HEK293 (cell line): Measurements from ENCODE around the gene STON2.

ENCODE experiments used
- CTCF ChIA-PET: fragments of 350-600 bp; formaldehyde crosslinking; extraction: SDS; loops from one replicate; lab custom pipeline; 2021; ENCODE audit warnings: antibody characterized with exemption; lab: Yijun Ruan, JAX
- POLR2A ChIA-PET: fragments of 300-600 bp; formaldehyde crosslinking; extraction: SDS; loops from one replicate; lab custom pipeline; 2020; ENCODE audit warnings: antibody characterized with exemption, inconsistent platforms; lab: Yijun Ruan, JAX
- H3K27ac ChIP-seq: fragments of 200-500 bp; sonication (Bioruptor generic); 2 replicates; pipeline ENCODE4 v1.5.1; 2014; ENCODE audit warnings: low read depth, low read length, control low read depth, inconsistent platforms; ENCODE audit errors: extremely low read depth
- H3K36me3 ChIP-seq, 2 experiments: fragments of 200-500 bp in 1 of 2; sonication (Bioruptor generic) in 1 of 2; 1 replicate in 1 of 2; 2 replicates in 1 of 2; pipeline ENCODE4 v1.5.1; 2014 to 2017; ENCODE audit warnings: inconsistent platforms in 2 of 2, low read length in 2 of 2; ENCODE audit not compliant: control insufficient read depth in 2 of 2, insufficient read depth in 1 of 2
- H3K4me1 ChIP-seq: fragments of 200-500 bp; sonication (Bioruptor generic); 2 replicates; pipeline ENCODE4 v1.5.1; 2014; ENCODE audit warnings: mild to moderate bottlenecking, low read length, inconsistent platforms; ENCODE audit not compliant: control insufficient read depth, insufficient read depth
- H3K4me3 ChIP-seq: 2 replicates; pipeline ENCODE4 v1.5.1; 2011; ENCODE audit warnings: low read depth, mild to moderate bottlenecking, control low read depth, low read length, moderate library complexity
- H3K9me3 ChIP-seq: fragments of 200-500 bp; sonication (Bioruptor generic); 2 replicates; pipeline ENCODE4 v1.5.1; 2014; ENCODE audit warnings: low read depth, low read length, inconsistent platforms; ENCODE audit not compliant: control insufficient read depth, insufficient read depth
- AEBP2 ChIP-seq: fragments of 450-650 bp; formaldehyde crosslinking; IDR thresholded peaks from 2 replicates; pipeline ENCODE4 v1.5.1; 2016; ENCODE audit warnings: missing biosample characterization, missing genetic modification characterization, borderline replicate concordance
- BCL11A ChIP-seq: fragments of 450-650 bp; formaldehyde crosslinking; IDR thresholded peaks from 2 replicates; pipeline ENCODE4 v1.5.1; 2016; ENCODE audit warnings: low read depth, missing biosample characterization, missing genetic modification characterization
- FEZF1 ChIP-seq: fragments of 450-650 bp; formaldehyde crosslinking; IDR thresholded peaks from 2 replicates; pipeline ENCODE4 v1.5.1; 2016; ENCODE audit warnings: missing biosample characterization, missing genetic modification characterization
- KLF7 ChIP-seq: fragments of 450-650 bp; formaldehyde crosslinking; IDR thresholded peaks from 2 replicates; pipeline ENCODE4 v1.5.1; 2016; ENCODE audit warnings: missing biosample characterization, missing genetic modification characterization, borderline replicate concordance
- MZF1 ChIP-seq: fragments of 450-650 bp; formaldehyde crosslinking; IDR thresholded peaks from 2 replicates; pipeline ENCODE4 v1.5.1; 2017; ENCODE audit warnings: missing biosample characterization, missing genetic modification characterization, borderline replicate concordance
- ZBTB20 ChIP-seq: fragments of 450-650 bp; formaldehyde crosslinking; IDR thresholded peaks from 2 replicates; pipeline ENCODE4 v1.5.1; 2016; ENCODE audit warnings: missing biosample characterization, missing genetic modification characterization
- ZBTB48 ChIP-seq: fragments of 450-650 bp; formaldehyde crosslinking; IDR thresholded peaks from 2 replicates; pipeline ENCODE4 v1.5.1; 2016; ENCODE audit warnings: missing biosample characterization, missing genetic modification characterization
- ZFP3 ChIP-seq: fragments of 450-650 bp; formaldehyde crosslinking; IDR thresholded peaks from 2 replicates; pipeline ENCODE4 v1.5.1; 2016; ENCODE audit warnings: low read depth, missing biosample characterization, missing genetic modification characterization
- ZNF10 ChIP-seq: fragments of 450-650 bp; formaldehyde crosslinking; IDR thresholded peaks from 2 replicates; pipeline ENCODE4 v1.5.1; 2017; ENCODE audit warnings: missing biosample characterization, missing genetic modification characterization
- ZNF174 ChIP-seq: fragments of 450-650 bp; formaldehyde crosslinking; IDR thresholded peaks from 2 replicates; pipeline ENCODE4 v1.5.0; 2017; ENCODE audit warnings: missing biosample characterization, mild to moderate bottlenecking, missing genetic modification characterization
- ZNF175 ChIP-seq: fragments of 450-650 bp; formaldehyde crosslinking; IDR thresholded peaks from 2 replicates; pipeline ENCODE4 v1.5.1; 2016; ENCODE audit warnings: missing biosample characterization, missing genetic modification characterization
- ZNF184 ChIP-seq: fragments of 450-650 bp; IDR thresholded peaks from 2 replicates; pipeline ENCODE4 v1.5.1; 2018; ENCODE audit warnings: missing biosample characterization, mild to moderate bottlenecking, missing genetic modification characterization
- ZNF324 ChIP-seq: fragments of 450-650 bp; formaldehyde crosslinking; IDR thresholded peaks from 2 replicates; pipeline ENCODE4 v1.5.1; 2016; ENCODE audit warnings: missing biosample characterization, missing genetic modification characterization
- ZNF335 ChIP-seq: fragments of 450-650 bp; formaldehyde crosslinking; conservative IDR thresholded peaks from 2 replicates; pipeline ENCODE4 v1.5.1; 2016; ENCODE audit warnings: missing biosample characterization, missing genetic modification characterization
- ZNF394 ChIP-seq: fragments of 450-650 bp; formaldehyde crosslinking; IDR thresholded peaks from 2 replicates; pipeline ENCODE4 v1.5.1; 2016; ENCODE audit warnings: missing biosample characterization, missing genetic modification characterization, mild to moderate bottlenecking, moderate library complexity, borderline replicate concordance
- ZNF530 ChIP-seq: fragments of 450-650 bp; formaldehyde crosslinking; IDR thresholded peaks from 2 replicates; pipeline ENCODE4 v1.5.1; 2016; ENCODE audit warnings: low read depth, missing biosample characterization, missing genetic modification characterization
- ZNF560 ChIP-seq: fragments of 450-650 bp; formaldehyde crosslinking; IDR thresholded peaks from 2 replicates; pipeline ENCODE4 v1.5.1; 2017; ENCODE audit warnings: missing biosample characterization, missing genetic modification characterization, borderline replicate concordance
- ZNF580 ChIP-seq: fragments of 450-650 bp; formaldehyde crosslinking; IDR thresholded peaks from 2 replicates; pipeline ENCODE4 v1.5.1; 2016; ENCODE audit warnings: missing biosample characterization, missing genetic modification characterization
- ZNF624 ChIP-seq: fragments of 450-650 bp; formaldehyde crosslinking; IDR thresholded peaks from 2 replicates; pipeline ENCODE4 v1.5.1; 2017; ENCODE audit warnings: missing biosample characterization, missing genetic modification characterization
- ZNF629 ChIP-seq: fragments of 450-650 bp; formaldehyde crosslinking; IDR thresholded peaks from 2 replicates; pipeline ENCODE4 v1.5.1; 2017; ENCODE audit warnings: missing biosample characterization, missing genetic modification characterization
- ZNF707 ChIP-seq: fragments of 450-650 bp; formaldehyde crosslinking; IDR thresholded peaks from 2 replicates; pipeline ENCODE4 v1.5.1; 2016; ENCODE audit warnings: missing biosample characterization, missing genetic modification characterization
- TF ChIP-seq, protein P1 (sequence below): fragments of 450-650 bp; formaldehyde crosslinking; IDR thresholded peaks from 2 replicates; pipeline ENCODE4 v1.5.1; 2016; ENCODE audit warnings: missing biosample characterization, missing genetic modification characterization
- TF ChIP-seq, protein P2 (sequence below): fragments of 450-650 bp; formaldehyde crosslinking; optimal IDR thresholded peaks from 2 replicates; pipeline ENCODE3; 2016; ENCODE audit warnings: missing biosample characterization, mild to moderate bottlenecking, missing genetic modification characterization
- TF ChIP-seq, protein P3 (sequence below): fragments of 450-650 bp; formaldehyde crosslinking; IDR thresholded peaks from 2 replicates; pipeline ENCODE4 v1.5.1; 2016; ENCODE audit warnings: missing biosample characterization, missing genetic modification characterization, borderline replicate concordance

Gene STON2

GRCh38 chr14:81400202-81400678, at the start of gene STON2 (continued):
- TF ChIP-seq, protein P1, sequence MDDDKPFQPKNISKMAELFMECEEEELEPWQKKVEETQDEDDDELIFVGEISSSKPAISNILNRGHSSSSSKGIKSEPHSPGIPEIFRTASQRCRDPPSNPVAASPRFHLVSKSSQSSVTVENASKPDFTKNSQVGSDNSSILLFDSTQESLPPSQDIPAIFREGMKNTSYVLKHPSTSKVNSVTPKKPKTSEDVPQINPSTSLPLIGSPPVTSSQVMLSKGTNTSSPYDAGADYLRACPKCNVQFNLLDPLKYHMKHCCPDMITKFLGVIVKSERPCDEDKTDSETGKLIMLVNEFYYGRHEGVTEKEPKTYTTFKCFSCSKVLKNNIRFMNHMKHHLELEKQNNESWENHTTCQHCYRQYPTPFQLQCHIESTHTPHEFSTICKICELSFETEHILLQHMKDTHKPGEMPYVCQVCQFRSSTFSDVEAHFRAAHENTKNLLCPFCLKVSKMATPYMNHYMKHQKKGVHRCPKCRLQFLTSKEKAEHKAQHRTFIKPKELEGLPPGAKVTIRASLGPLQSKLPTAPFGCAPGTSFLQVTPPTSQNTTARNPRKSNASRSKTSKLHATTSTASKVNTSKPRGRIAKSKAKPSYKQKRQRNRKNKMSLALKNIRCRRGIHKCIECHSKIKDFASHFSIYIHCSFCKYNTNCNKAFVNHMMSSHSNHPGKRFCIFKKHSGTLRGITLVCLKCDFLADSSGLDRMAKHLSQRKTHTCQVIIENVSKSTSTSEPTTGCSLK, result no peak
- no peak for TF ChIP-seq ZNF174 (tag by site-specific recombination)
- TF ChIP-seq, protein P2, sequence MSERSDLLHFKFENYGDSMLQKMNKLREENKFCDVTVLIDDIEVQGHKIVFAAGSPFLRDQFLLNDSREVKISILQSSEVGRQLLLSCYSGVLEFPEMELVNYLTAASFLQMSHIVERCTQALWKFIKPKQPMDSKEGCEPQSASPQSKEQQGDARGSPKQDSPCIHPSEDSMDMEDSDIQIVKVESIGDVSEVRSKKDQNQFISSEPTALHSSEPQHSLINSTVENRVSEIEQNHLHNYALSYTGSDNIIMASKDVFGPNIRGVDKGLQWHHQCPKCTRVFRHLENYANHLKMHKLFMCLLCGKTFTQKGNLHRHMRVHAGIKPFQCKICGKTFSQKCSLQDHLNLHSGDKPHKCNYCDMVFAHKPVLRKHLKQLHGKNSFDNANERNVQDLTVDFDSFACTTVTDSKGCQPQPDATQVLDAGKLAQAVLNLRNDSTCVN (tag by site-specific recombination), result no peak
- TF ChIP-seq ZNF560 (tag by site-specific recombination), result no peak
- no peak for TF ChIP-seq KLF7 (tag by site-specific recombination)
- no peak for TF ChIP-seq BCL11A (tag by site-specific recombination)
- TF ChIP-seq ZNF184 (tag by site-specific recombination), result no peak
- no peak for TF ChIP-seq ZNF580 (tag by site-specific recombination)
- TF ChIP-seq ZBTB20 (tag by site-specific recombination), result peak; percentile 21; the same call in 1 of the 2 replicates
- TF ChIP-seq FEZF1, result no peak
- TF ChIP-seq ZBTB48 (tag by site-specific recombination), result no peak
- peak; percentile 37; the same call in 1 of the 2 replicates for TF ChIP-seq ZNF335 (tag by site-specific recombination)
- TF ChIP-seq ZNF624, result no peak
- TF ChIP-seq ZNF629 (tag by site-specific recombination), result no peak

- CTCF ChIA-PET, result interaction anchor here (0.6 to 9.3 kb wide), 6 partner anchors 13 to 489 kb away, joined by 3 to 169 read pairs (median 3); no protein-coding TSS in a partner anchor
Observed at GRCh38 chr14:81449576-81449975, 49.5 kb upstream of the STON2 start.

More at GRCh38 chr14:81449576-81449975, 49.5 kb upstream of the STON2 start:
- TF ChIP-seq ZNF175 (tag by site-specific recombination) (no peak), AEBP2 (tag by site-specific recombination) (no peak), ZNF707 (tag by site-specific recombination) (no peak), ZNF394 (no peak), ZNF10 (no peak), ZNF335 (tag by site-specific recombination) (no peak), ZNF324 (no peak), ZNF530 (tag by site-specific recombination) (no peak), ZNF629 (tag by site-specific recombination) (no peak), MZF1 (tag by site-specific recombination) (no peak), ZFP3 (tag by site-specific recombination) (no peak)
- TF ChIP-seq, protein P3, sequence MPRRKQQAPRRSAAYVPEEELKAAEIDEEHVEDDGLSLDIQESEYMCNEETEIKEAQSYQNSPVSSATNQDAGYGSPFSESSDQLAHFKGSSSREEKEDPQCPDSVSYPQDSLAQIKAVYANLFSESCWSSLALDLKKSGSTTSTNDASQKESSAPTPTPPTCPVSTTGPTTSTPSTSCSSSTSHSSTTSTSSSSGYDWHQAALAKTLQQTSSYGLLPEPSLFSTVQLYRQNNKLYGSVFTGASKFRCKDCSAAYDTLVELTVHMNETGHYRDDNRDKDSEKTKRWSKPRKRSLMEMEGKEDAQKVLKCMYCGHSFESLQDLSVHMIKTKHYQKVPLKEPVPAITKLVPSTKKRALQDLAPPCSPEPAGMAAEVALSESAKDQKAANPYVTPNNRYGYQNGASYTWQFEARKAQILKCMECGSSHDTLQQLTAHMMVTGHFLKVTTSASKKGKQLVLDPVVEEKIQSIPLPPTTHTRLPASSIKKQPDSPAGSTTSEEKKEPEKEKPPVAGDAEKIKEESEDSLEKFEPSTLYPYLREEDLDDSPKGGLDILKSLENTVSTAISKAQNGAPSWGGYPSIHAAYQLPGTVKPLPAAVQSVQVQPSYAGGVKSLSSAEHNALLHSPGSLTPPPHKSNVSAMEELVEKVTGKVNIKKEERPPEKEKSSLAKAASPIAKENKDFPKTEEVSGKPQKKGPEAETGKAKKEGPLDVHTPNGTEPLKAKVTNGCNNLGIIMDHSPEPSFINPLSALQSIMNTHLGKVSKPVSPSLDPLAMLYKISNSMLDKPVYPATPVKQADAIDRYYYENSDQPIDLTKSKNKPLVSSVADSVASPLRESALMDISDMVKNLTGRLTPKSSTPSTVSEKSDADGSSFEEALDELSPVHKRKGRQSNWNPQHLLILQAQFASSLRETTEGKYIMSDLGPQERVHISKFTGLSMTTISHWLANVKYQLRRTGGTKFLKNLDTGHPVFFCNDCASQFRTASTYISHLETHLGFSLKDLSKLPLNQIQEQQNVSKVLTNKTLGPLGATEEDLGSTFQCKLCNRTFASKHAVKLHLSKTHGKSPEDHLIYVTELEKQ (tag by site-specific recombination), result no peak
- H3K27ac ChIP-seq, result no peak overlapping the region
- no peaks in the 10 kb centered on the region for H3K9me3 ChIP-seq
- no peaks in the 10 kb centered on the region for H3K36me3 ChIP-seq
- no peak overlapping the region for H3K4me3 ChIP-seq
- H3K4me1 ChIP-seq, result peaks cover 3% of the 10 kb centered on the region; the same call in 1 of the 2 replicates
- POLR2A ChIA-PET, result interaction anchor here (0.9 to 1.4 kb wide), 2 partner anchors 13 to 230 kb away, joined by 3 to 7 read pairs; no protein-coding TSS in a partner anchor
